ENCODE measurements around the gene NKTR.

The NKTR gene

GRCh38 chr3:42681361-42682038 is 81.0 kb downstream of the NKTR start:
- no peak for DNase-seq (ENCODE audit: low read depth in 2 of 2)

- DNase-seq (ENCODE audit: low read depth in 2 of 2): no peak
These were observed 82.0 kb downstream of the NKTR start for GRCh38 chr3:42682301-42683070.

GRCh38 chr3:42683875-42684598 is 83.6 kb downstream of the NKTR start:
- DNase-seq (ENCODE audit: low read depth in 2 of 2): peak; percentile 50 to 55

- no peak for DNase-seq (ENCODE audit: low read depth in 2 of 2)
These were observed 84.3 kb downstream of the NKTR start for GRCh38 chr3:42684632-42685362.

- DNase-seq (ENCODE audit: low read depth in 2 of 2): no peak
These were observed 84.9 kb downstream of the NKTR start, which contains the start of gene KLHL40 for GRCh38 chr3:42685363-42685881. TSS of gene KLHL40 (plus strand) at chr3:42685537. CDS start at chr3:42685619, 82 bp downstream.

GRCh38 chr3:42685891-42686820 is 85.7 kb downstream of the NKTR start:
- DNase-seq (ENCODE audit: low read depth in 2 of 2): no peak

GRCh38 chr3:42686832-42687650 is 86.6 kb downstream of the NKTR start:
- DNase-seq (ENCODE audit: low read depth in 2 of 2): no peak

- no peak for DNase-seq (ENCODE audit: low read depth in 2 of 2)
These were observed 87.5 kb downstream of the NKTR start for GRCh38 chr3:42688016-42688415.

GRCh38 chr3:42688487-42689420 is 88.3 kb downstream of the NKTR start:
- DNase-seq (ENCODE audit: low read depth in 2 of 2): no peak

- DNase-seq (ENCODE audit: low read depth in 2 of 2): no peak
These were observed 89.0 kb downstream of the NKTR start for GRCh38 chr3:42689421-42690014.

GRCh38 chr3:42690191-42690590 is 89.7 kb downstream of the NKTR start:
- DNase-seq (ENCODE audit: low read depth in 2 of 2): no peak

- DNase-seq (ENCODE audit: low read depth in 2 of 2): no peak
These were observed 90.5 kb downstream of the NKTR start for GRCh38 chr3:42690766-42691680.

- DNase-seq (ENCODE audit: low read depth in 2 of 2): no peak
These were observed 91.6 kb downstream of the NKTR start for GRCh38 chr3:42691816-42692666.

GRCh38 chr3:42692667-42693529 is 92.4 kb downstream of the NKTR start:
- DNase-seq (ENCODE audit: low read depth in 2 of 2): no peak

GRCh38 chr3:42693530-42693930 is 93.0 kb downstream of the NKTR start:
- no peak for DNase-seq (ENCODE audit: low read depth in 2 of 2)

All from fibroblast of skin of left biceps (primary cell).